GM19438 (cell line): ENCODE measurements around the gene PKN3.
"Not testable (repeated sequence)": the region's sequence is repeated elsewhere in the genome, so short reads cannot be mapped to it uniquely, and the experiment has no call there.

Source experiments
- ATAC-seq: cut with Tn5 transposase; IDR thresholded peaks from one replicate; pipeline ENCODE4 v1.9.1; 2021; ENCODE audit warnings: low read depth; ENCODE audit not compliant: unreplicated experiment

The PKN3 gene

DNA sequence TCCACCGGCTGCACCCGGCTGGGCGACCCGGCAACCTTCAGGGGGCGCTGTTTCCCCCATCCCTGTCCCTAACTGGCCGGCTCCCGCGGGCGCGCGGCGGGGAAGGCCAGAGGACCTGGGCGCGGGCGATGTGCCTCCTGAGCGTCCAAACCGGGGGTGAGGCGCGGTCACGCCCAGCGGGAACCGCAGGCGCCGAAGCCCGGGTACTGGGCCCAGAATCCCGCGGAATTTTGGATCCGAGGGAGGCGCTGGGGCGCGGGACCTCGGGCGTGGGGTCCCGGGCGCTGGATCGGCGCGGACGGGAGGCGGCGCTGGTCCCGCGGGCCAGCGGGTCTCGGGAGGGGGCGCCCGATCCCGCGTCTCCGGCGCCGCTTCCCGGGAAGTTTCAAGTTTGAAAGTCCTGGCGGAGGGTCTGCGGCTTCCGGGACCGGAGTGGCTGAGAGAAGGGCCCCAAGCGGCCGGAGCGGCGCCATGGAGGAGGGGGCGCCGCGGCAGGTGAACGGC is at the start of gene PKN3:
Gene PKN3 (plus strand): TSS at position 59 of the 504 bp plus-strand sequence. CDS start 413 bp downstream, at position 472.
- ATAC-seq: peak; percentile 69

DNA sequence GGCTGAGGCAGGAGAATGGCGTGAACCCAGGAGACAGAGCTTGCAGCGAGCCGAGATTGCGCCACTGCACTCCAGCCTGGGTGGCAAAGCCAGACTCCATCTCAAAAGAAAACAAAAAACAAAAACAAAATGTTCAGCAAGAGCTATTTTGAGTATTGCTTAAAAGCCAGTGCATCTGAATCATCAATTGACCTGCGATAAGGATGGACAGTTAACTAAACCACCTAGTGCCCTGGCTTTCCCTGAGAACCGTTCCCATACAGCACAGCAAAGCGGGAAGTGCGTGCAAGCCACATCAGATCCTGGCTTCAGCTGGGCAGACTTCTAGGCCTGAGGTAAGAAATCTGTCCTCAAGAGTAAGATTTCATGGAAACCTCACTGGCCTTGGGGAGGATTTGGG is 48.4 kb upstream of the PKN3 start:
- ATAC-seq: no peak

DNA sequence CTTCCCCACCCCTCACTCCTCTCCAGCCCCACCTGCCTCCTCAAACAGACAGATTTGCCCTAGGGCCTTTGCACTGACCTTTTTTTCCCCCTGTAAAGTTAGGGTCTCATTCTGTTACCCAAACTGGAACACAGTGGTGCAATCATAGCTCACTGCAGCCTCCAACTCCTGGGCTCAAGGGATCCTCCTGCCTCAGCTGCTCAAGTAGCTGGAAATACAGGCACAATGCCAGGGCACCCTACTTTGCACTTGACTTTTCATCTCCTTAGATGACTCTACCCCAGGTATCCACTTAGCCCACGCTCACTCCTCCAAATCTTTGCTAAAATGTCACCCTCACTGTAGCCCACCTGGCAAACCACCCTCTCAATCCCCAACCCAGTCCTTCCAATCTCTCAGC is 47.8 kb upstream of the PKN3 start:
- no peak for ATAC-seq

DNA sequence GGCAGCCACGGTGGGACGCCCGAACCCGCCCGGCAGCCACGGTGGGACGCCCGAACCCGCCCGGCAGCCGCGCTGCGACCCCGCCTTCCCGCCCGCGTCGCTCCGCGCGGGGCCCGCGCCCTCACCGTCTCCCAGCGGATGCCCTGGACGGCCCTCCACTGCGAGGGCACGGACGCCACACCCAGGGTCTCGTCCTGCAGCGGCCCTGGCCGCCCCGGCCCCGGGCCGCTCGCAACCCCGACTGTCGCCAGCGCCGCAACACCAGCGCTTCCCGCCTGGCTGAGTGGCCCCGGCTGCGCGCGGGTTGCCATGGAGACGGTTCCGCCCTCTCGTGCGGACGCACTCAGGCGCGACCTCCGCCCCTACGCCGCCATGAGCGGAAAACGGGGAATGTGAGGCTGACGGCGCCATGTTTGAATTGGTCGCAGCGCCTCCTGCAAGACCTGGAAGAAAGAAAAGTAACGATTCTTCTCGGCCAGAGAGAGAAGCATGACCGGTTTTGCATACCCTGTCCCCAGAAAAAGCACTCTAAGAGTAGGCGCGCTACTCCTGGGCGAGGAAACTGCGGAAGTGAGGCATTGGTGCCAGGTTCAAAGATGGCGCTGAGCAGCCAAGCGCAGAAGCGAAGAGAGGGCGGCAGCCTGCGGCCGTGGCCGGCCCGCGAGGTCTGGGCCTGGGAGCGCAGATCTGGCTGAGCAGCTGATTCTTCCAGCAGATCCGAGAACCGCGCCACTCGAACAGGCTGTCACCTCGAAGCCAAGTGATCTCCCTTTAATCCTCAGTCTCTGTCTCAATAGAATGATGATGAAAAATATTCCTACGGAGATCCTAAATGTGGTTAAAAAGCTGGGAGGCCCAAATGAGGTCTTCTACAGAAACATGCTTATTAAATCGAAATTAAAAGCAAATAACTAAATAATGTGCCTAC is 45.6 kb upstream of the PKN3 start, which contains the start of gene DYNC2I2:
Gene DYNC2I2 (minus strand): TSS at position 432 of the 928 bp plus-strand sequence. CDS start 121 bp downstream, at position 311.
- peak; percentile 62 for ATAC-seq

DNA sequence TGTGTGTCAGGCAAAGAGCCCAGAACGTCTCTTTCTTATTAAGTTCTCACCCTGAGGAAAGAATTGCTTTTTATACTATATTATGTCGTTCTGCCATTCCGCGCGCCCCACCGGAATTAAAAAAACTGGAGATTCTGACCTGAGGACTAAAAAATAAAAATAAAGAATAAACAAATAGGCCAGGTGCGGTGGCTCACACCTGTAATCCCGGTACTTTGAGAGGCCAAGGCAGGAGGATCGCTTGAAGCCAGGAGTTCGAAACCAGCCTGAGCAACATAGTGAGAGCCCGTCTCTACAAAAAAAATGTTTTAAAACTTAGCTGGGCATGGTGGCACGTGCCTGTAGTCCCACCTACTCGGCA is 45.0 kb upstream of the PKN3 start:
- no peak for ATAC-seq

DNA sequence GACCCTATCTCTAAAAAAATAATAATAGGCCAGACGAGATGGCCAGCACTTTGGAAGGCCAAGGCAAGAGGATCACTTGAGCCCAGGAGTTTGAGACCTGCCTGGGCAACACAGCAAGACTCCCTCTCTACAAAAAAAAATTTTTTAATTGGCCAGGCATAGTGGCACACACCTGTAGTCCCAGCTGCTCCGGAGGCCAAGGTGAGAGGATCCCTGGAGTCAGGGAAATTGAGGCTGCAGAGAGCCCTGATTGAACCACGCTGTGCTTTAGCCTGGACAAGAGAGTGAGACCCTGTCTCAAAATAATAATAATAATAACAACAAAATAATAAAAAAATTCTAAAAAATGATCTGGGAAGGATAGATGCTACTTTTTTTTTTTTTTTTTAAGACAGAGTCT is 44.5 kb upstream of the PKN3 start:
- no peak for ATAC-seq

DNA sequence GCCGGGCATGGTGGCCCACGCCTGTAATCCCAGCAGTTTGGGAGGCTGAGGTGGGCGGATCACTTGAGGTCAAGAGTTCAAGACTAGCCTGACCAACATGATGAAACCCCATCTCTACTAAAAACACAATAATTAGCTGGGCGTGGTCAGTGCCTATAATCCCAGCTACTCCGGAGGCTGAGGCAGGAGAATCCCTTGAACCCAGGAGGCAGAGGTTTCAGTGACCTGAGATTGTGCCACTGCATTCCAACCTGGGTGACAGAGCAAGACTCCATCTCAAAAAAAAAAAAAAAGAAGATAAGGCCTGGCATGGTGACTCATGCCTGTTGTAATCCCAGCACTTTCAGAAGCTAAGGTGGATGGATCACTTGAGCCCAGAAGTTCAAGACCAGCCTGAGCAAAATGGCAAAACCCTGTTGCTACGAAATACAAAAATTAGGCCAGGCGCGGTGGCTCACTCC is 35.8 kb upstream of the PKN3 start:
- ATAC-seq: not testable (repeated sequence)

DNA sequence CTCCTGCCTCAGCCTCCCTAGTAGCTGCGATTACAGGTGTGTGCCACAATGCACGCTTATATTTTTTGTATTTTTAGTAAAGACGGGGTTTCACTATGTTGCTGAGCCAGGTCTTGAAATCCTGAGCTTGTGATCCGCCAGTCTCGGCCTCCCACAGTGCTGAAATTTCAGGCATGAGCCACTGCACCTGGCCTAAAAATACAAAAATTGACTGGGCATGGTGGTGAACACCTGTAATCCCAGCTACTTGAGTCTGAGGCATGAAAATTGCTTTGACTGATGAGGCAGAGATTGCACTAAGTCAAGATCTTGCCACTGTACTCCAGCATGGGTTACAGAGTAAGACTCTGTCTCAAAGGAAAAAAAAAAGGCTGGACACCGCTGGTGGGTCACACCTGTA is 32.5 kb upstream of the PKN3 start:
- ATAC-seq: no peak

DNA sequence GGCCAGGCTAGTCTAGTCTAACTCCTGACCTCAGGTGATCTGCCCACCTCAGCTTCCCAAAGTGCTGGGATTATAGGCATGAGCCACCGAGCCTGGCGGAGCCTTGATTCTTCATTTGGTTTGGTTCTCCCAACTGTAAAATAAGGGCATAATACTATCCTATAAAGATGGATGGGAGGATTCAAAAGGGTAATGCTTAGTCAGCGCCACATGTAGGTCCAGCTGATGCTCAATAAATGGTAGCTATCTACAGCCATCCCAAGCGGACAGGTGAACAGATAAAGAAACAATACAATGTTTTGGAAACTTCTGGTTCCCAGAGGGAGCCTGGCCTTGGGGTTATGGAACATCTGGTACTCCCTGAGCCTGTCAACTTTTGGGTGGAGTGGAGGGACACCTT is 26.9 kb upstream of the PKN3 start:
- no peak for ATAC-seq

DNA sequence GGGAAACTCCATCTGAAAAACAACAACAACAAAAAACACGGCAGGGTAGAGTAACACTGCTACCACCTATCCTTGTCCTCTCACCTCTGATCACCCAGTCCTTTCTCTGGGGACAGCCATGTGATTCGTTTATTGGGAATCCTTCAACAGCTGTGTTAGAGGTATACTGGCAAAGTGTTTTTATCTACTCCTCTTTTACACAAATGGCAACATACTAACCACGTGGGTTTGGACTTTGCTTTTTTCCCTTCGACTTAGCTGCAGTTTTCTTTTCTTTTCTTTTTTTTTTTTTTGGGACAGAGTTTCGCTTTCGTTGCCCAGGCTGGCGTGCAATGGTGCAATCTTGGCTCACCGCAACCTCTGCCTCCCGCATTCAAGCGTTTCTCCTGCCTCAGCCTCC is 24.5 kb upstream of the PKN3 start:
- no peak for ATAC-seq

DNA sequence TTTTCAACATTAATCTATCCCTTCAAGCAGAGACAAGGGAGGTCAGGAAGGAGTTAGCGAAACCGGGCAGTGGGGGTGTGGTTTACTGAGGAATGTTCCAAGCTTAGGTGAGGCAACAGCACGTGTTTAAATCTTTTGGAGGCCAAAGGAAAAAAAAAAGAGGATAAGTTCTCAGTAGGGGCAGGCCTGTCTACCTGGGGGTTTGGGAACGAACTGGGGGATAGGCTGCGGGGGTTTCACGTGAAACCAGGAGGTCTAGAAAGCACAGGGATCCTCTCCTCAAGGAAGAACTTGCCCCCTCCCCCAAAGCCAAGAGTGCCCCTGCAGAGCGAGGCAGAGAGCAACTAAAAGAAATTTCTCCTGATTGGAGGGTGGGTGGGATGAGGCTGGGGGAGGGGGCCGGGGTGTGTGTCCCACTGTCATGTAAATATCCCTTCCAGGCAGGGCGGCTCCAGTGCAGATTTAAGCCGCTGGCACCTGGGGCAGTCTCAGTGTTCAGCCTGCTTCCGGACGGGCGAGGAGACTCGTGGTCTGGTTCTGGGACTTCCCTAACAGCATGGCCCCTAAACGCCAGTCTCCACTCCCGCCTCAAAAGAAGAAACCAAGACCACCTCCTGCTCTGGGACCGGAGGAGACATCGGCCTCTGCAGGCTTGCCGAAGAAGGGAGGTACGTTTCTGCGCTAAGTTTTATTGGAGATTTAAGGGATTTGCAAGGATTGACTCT is 18.8 kb upstream of the PKN3 start:
- ATAC-seq: no peak

DNA sequence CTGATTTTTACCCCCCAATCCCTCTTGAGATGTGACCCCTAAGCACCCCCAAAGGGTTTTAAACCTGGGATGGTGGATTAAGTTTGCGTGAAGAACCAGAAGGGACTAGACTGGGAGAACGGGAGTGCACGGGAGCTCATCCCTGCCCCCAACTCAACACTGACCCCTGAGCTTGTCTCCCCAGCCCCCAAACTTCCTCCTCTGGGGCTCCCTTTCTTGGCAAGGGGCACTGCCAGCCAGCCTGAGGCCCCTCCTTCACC is 18.3 kb upstream of the PKN3 start:
- peak; percentile 3 for ATAC-seq

DNA sequence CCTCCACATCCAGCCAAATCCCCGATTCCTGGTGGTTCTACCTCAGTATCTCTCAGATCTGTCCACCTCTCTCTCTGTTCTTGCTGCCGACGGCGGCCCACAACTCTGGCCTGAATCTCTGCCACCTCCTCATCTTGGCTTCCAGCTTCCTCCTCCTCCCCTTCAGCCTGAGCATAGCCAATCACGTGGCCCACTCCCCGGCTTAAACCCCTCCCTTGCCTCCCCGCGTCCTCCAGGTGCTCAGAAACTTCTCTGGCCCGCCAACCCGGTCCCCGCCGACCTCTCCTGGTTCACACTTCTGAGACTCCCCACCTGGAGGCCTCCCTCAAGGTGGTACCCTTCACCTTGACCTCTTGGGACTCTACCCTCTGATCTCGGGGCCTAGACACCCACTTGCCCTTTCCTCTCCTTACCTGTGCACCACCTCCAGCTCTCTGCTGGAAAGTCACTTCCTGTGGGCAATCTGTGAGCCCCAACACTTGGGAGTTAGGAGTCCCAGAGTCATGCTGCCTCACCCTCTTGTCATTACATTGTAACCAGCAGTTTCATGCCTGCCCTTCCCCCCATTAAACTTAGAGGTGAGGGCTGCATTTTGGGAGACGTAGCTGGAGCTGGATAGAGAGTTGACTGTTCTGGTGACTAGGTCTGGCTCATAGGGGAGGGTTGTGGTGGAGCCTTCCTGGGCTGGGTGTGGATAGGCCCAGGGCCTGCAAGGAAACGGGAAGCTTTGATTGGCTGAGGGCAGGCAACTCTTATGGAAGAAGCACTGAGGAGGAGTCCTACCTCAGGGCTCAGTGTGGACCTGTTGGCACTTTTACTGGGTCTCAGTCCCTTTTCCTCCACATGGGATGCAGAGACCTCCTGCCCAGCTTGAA is 17.7 kb upstream of the PKN3 start:
- peak; percentile 43 for ATAC-seq

DNA sequence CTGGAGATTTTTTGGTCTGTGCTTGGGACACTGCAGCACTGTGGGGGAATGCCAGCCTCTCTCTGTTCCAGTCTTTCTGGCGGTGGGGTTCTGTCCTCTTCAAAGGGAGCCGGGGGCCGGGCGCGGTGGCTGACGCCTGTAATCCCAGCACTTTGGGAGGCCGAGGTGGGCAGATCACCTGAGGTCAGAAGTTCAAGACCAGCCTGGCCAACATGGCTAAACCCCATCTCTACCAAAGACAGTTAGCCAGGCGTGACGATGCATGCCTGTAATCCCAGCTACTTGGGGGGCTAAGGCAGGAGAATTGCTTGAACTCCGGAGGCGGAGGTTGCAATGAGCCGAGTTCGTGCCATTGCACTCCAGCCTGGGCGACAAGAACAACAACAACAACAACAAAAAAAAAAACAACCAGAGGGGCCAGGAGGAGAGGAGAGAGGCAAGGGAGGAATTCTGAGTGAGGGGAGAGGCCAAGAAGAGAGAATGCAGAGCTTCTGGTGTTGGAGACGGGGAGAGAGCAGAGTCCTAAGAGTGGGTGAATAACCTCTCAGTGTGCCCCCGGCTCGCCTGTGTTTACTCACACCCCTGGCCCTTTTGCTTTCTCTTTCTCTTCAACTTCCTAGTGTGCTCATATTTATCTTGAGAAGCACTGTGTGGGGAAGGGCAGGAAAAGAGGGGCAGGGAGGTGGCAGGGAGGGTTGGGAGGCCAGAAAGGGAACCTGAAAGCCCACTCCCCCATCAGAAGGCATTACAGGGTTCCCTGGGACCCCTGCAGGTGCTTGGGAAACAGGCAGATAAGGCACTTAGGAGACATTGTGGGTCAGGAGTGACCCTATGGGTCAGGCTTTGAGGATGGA is 16.4 kb upstream of the PKN3 start:
- no peak for ATAC-seq

DNA sequence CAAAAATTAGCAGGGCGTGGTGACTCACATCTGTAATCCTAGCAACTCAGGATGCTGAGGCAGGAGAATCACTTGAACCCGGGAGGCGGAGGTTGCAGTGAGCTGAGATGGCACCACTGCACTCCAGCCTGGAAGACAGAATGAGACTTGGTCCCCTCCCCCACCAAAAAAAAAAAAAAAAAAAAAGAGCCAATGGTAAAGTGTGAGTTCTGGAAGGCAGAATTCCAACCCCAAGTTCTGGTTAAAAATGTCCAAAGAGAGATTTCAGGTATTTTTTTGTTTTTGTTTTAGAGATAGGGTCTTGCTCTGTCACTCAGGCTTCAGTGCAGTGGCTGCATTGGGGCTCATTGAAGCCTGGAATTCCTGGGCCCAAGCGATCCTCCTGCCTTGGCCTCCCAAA is 14.8 kb upstream of the PKN3 start:
- no peak for ATAC-seq

DNA sequence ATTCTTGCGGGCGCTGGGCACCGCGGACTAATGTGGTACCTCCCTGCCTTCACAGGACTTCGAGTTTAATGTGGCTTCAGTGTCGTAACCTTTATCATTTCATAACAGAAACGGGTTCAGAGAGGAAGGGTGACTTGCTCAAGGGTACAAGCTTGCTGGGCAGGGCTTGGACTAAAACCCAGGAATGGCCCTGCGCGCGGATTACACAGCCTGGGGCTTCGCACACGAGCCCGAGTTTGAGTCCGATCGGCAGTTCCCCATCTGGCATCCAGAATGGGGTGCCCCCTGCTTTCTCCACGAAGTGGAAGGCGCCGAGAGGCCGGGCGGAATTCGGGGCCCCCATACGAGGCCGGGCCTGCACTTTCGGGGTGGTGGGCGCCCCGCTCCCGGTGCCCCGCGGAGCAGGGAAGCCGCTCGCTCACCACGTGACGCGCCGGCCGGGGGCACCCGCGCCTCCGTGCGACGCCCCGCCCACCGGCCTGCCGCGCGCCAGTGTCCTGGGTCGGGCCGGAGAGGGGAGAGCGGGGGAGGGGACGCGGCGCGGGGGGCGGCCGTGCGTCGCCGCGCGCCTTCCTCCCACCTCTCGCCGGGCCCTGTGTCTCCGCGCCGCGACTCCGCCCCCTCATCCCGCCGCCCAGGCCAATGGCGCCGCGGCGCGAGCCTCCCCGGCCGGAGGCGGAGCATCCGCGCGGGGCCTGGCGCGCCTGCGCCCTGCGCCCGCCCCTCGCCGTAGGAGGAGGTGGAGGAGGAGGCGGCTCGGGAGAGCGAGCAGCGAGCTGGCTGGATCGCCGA is 13.6 kb upstream of the PKN3 start, which contains the start of gene SET:
Gene SET (plus strand): TSS at position 722 of the 792 bp plus-strand sequence. CDS start 361 bp downstream, outside the sequence.
- peak; percentile 53 for ATAC-seq

DNA sequence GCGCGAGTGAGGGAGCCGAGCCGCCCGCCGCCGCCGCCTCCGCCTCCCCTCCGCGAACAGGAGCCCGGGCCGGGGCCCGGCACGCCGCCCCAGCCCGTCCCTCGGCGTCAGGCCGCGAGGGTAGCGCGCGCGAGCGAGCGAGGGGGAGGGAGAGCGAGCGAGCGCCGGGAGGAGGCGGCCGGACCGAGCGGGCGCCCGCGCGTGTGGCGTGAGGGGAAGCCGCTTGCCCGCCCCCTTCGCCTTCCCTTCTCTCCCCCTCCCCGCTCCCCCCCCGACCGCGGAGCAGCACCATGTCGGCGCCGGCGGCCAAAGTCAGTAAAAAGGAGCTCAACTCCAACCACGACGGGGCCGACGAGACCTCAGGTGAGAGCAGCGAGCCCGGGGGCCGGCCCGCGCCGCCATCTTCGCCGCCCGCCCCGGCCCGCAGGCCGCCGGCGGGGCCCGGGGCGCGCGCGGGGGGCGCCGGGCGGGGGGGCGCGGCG is 13.0 kb upstream of the PKN3 start:
- no peak for ATAC-seq

DNA sequence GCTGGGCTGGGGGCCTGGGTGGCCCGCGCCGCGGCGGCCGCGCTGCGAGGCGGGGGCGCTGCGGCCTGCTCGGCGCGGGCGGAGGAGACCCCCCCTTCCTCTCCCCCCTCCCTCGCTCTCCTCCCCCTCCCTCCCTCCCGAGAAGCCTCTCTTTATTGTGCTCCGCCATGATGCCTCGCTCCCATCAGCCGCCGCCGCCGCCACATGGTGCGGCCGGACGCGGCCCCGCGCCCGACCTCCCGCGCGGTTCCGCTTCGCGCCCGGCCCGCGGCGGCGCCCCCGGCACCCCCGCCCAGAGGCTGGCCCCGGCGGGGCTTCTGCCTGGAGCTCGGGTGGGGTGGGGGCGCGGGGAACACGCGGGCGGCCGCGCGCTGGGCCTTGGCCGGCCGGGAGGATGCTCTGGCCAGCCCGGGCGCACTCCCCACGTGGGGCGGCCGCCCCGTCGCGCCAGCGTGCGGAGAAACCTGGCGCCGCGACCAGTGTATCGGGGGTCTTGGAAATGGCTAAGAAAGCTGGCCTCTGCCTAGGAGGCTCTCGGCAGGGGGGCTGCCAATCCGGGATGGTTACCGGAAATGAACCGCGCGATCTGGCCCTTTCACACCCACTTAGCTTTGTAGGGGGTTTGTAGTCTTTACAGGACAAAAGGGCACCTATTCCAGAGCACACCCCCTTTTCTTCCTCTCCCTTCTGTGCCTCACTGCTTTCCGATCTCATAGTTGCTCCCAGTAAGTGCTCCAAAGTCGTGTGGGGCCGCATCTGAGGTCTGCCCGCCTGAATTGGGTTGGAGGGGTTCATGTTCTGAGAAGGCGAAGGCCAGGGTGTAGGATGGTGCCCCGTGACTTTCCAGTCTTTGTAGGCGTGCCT is 12.3 kb upstream of the PKN3 start:
- ATAC-seq: no peak
